Measurements from ENCODE around the gene AKR1C4. TPM values are rescaled to one million over a fixed set of nuclear protein-coding genes. Genes with fewer than 3 reads are reported as not detected.
"Not testable (repeated sequence)": the region's sequence is repeated elsewhere in the genome, so short reads cannot be mapped to it uniquely, and the experiment has no call there.

Gene AKR1C4
- total RNA-seq, 1 donor from 2014 or later, result not detected

DNA sequence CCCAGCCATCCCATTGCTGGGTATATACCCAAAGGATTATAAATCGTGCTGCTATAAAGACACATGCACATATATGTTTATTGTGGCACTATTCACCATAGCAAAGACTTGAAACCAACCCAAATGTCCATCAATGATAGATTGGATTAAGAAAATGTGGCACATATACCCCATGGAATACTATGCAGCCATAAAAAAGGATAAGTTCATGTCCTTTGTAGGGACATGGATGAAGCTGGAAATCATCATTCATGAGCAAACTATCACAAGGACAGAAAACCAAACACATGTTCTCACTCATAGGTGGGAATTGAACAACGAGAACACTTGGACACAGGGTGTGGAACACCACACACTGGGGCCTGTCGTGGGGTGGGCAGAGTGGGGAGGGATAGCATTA, 61.1 kb downstream of the AKR1C4 start:
- DNase-seq (ENCODE audit: missing footprints); ATAC-seq; intact Hi-C loops (cut with DNase I): not testable (repeated sequence)

DNA sequence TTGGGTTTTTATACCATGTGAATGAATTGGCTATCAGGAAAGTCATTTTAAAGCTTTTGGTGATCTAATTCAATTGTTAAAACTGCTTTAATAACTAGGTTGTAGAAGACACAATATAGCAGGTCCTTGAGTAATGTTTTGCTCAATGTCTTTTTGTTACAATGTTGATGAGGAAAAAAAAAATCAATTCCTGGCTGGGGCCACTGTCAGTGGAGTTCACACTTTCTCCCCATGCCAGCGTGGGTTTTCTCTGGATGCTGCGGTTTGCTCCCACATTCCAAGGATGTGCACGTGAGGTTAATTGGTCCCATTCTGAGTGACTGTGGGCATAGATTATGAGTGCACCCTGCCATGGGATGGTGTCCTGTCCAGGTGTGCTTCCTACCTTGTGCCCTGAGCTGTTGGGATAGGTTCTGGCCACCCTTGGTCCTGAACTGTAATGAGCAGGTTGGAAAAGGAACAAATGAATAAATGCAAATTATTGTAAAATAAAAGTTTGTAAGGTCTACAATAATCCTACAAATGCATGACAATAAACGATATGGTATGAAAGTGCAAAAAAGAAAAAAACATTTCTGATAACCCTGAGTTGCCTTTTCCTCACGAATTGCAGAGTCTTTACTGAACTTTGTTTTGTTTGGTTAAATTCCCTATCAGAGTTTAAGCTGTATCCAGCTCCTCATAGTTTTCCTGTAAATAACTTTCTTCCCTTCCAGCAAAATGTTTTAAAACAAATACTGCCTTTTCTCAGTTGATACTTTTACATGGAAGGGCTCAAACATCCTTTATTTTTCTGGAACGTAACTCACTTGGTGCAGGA, 62.7 kb downstream of the AKR1C4 start:
- DNase-seq (ENCODE audit: missing footprints), result no peak
- intact Hi-C loops (cut with DNase I), result no loop called here
- ATAC-seq, result no peak

DNA sequence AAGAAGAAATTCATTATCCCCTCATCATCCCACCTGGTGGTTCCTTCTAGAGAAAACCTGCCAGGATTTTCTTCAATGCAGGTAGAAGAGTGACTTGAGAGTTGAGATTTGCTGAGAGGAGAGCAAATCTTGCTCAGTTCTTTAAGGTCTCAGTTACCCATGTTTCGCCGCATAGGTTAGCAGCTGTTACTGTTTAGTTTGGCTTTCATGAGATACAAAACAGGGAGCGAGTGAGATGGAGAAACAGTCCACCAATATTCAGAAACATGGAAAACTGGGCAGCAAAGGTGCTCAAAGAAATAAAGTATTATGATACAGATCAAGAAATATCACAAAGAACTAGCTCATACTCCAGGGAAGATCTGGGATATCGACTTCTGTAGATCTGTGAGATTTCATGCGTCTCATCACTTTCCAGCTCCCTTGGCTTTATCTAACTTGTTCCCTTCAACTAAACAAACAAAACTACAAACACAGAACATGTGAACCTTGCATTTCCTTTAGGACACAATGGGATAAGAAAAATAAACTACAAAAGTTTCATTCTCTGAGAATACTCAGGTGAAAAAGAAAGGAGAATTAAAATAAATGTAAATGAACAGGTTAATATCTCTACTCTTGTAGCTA, 63.4 kb downstream of the AKR1C4 start:
- no peak for DNase-seq (ENCODE audit: missing footprints)

DNA sequence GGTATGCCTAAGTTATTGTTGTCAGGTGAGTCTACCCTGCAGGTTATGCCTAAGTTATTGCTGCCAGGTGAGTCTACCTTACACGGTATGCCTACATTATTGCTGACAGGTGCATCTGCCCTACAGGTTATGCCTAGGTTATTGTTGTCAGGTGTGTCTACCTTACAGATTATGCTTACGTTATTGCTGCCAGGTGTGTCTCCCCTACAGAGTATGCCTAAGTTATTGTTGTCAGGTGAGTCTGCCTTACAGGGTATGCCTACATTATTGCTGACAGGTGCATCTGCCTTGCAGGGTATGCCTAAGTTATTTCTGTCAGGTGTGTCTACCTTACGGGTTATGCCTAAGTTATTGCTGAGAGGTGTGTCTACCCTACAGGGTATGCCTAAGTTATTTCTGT, 64.2 kb downstream of the AKR1C4 start:
- intact Hi-C loops (cut with DNase I), result no loop called here
- no peak for DNase-seq (ENCODE audit: missing footprints)
- ATAC-seq, result no peak

More for the DNA sequence above, 63.4 kb downstream of the AKR1C4 start:
- intact Hi-C loops (cut with DNase I), result no loop called here
- no peak for ATAC-seq

DNA sequence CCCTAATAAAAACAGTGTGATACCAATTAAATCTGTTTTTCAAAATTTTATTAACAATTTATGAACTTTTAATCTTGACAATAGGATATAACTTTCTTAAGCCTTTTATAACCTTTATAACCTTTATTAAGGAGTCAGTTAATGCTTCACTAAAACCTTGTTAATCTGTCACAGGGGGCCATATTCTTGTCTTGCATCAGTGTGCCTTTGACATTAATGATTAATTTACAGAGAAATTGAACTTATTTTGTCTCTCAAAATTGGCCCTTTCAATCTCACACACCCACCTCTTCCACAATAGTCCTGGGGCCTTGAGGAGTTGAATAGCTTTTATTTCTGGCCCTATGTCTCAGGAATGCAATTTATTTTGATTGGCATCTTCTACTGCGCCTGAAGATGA, 68.5 kb downstream of the AKR1C4 start:
- intact Hi-C loops (cut with DNase I), result no loop called here
- ATAC-seq (no peak), DNase-seq (ENCODE audit: missing footprints) (no peak)

DNA sequence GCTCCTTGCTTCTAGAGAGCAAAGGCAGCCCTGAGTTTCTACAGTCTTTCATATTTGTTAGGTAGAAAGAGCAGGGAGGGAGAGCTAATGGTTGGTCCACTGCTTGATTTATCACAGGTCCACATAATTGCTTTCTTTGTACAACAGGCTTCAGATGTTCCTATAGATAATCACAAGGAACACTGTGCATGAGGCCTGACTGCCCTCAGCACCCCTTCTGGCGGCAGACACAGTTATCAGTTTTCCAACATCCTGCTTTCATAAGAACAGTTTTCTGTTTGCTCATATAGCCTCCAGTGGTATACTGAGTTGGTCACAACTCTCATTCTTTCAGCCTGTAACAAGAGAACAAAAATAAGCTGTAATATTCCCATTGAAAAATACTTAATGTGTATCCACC, 69.7 kb downstream of the AKR1C4 start:
- intact Hi-C loops (cut with DNase I), result no loop called here
- no peak for ATAC-seq
- no peak for DNase-seq (ENCODE audit: missing footprints)

DNA sequence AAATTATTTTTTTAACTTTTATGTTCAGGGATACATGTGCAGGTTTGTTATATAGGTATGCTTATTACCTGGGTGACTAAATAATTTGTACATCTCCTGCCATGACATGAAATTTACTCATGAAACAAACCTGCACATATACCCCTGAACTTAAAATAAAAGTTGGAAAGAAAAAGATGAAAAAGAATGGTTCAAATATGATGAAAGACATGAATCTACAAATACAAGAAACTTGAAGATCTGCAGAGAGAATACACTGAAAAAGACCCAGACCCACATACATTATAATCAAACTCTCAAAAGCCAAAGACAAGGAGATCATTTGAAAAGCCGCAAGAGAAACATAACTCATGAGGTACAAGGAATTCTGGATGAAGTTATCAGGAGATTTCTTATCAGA, 70.2 kb downstream of the AKR1C4 start:
- ATAC-seq (no peak), DNase-seq (ENCODE audit: missing footprints) (no peak)
- intact Hi-C loops (cut with DNase I), result no loop called here

DNA sequence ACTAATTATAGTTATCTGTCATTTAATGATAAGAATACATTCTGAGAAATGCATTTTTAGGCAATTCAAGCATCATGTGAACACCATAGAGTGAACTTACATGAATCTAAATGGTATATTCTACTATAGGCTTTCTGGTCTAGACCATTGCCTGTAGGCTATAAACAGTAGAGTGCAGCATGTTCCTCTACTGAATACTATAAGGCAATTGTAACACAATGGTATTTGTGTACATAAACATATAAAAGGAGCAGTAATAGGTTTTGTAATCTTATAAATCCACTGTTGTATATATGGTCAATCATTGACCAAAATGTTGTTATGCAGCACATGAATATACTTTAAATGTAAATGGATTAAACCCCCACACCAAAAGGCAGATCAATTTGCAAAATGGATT, 71.6 kb downstream of the AKR1C4 start:
- DNase-seq (ENCODE audit: missing footprints) (no peak), ATAC-seq (no peak)
- intact Hi-C loops (cut with DNase I), result no loop called here

Other genes with a start within 250 kb of the AKR1C4 start
- gene AKR1C1, start 233.4 kb upstream of the AKR1C4 start, total RNA-seq, result 39.6 TPM
- 29.7 TPM for gene AKR1C2, start 193.0 kb upstream of the AKR1C4 start, total RNA-seq
- 40.5 TPM for gene AKR1C3, start 102.4 kb upstream of the AKR1C4 start, total RNA-seq
- gene AKR1C8, start 11.7 kb upstream of the AKR1C4 start, total RNA-seq, result not detected
- not detected for gene UCN3, start 168.1 kb downstream of the AKR1C4 start, total RNA-seq
- not detected for gene TUBAL3, start 208.0 kb downstream of the AKR1C4 start, total RNA-seq
- 16.2 TPM for gene NET1, start 215.7 kb downstream of the AKR1C4 start, total RNA-seq